WTC11 (cell line): ENCODE results near the gene UMAD1.

Experiments
- GRHL2 ChIP-seq: fragments of 250-450 bp; sonication (Bioruptor Pico); IDR thresholded peaks from 2 replicates; pipeline ENCODE4 v1.8.0; 2022; ENCODE audit warnings: mild to moderate bottlenecking, moderate library complexity; ENCODE audit not compliant: insufficient replicate concordance, severe bottlenecking
- JUN ChIP-seq: sonication (generic); formaldehyde crosslinking; IDR thresholded peaks from 2 replicates; pipeline ENCODE4 v1.8.0; 2023; ENCODE audit warnings: mild to moderate bottlenecking, missing genetic modification reagents
- KAT7 ChIP-seq: sonication (generic); formaldehyde crosslinking; IDR thresholded peaks from 2 replicates; pipeline ENCODE4 v1.8.1; 2023; ENCODE audit warnings: missing genetic modification reagents, mild to moderate bottlenecking, borderline replicate concordance
- NFATC4 ChIP-seq: fragments of 250-450 bp; sonication (Bioruptor Pico); IDR thresholded peaks from 2 replicates; pipeline ENCODE4 v1.9.0; 2021; ENCODE audit warnings: mild to moderate bottlenecking
- TEAD4 ChIP-seq: sonication (generic); formaldehyde crosslinking; IDR thresholded peaks from 2 replicates; pipeline ENCODE4 v1.8.0; 2022; ENCODE audit warnings: mild to moderate bottlenecking, missing genetic modification reagents
- TF ChIP-seq, protein P1 (sequence below): fragments of 200-600 bp; IDR thresholded peaks from 2 replicates; pipeline ENCODE4 v1.8.0; 2022; ENCODE audit warnings: antibody characterized with exemption
- TF ChIP-seq, protein P2 (sequence below): fragments of 250-450 bp; sonication (Bioruptor Pico); IDR thresholded peaks from 2 replicates; pipeline ENCODE4 v1.9.0; 2021; ENCODE audit warnings: mild to moderate bottlenecking, borderline replicate concordance
- TF ChIP-seq, protein P3 (sequence below): sonication (generic); formaldehyde crosslinking; IDR thresholded peaks from 2 replicates; pipeline ENCODE4 v1.8.1; 2023; ENCODE audit warnings: mild to moderate bottlenecking, missing genetic modification reagents
- TF ChIP-seq, protein P4 (sequence below): sonication (generic); formaldehyde crosslinking; IDR thresholded peaks from 2 replicates; pipeline ENCODE4 v1.8.0; 2022; ENCODE audit warnings: mild to moderate bottlenecking, missing genetic modification reagents

DNA sequence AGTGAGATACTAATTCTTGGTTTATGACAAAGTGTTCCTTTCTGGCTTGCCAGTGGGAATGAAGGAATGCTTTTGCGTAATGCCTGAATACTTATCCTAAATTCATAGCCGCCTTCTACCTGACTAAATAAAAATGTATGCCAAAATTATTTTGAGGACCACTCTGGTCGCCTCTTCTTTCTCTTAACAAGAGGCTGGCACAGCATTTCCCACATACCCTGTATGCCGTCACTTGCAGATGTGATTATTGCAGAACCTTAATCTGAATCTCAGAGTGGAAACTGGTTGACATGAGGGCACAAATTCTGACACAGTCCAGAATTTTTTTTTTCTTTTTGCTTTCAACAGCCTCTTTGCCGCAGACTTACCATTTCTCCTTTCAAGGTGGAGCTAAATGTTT lies 203.4 kb downstream of the UMAD1 start:
- TF ChIP-seq KAT7 (CRISPR knock-in tag) (no peak), JUN (CRISPR knock-in tag) (no peak), TEAD4 (CRISPR knock-in tag) (no peak), GRHL2 (CRISPR knock-in tag) (no peak), NFATC4 (no peak)
- TF ChIP-seq, protein P1, sequence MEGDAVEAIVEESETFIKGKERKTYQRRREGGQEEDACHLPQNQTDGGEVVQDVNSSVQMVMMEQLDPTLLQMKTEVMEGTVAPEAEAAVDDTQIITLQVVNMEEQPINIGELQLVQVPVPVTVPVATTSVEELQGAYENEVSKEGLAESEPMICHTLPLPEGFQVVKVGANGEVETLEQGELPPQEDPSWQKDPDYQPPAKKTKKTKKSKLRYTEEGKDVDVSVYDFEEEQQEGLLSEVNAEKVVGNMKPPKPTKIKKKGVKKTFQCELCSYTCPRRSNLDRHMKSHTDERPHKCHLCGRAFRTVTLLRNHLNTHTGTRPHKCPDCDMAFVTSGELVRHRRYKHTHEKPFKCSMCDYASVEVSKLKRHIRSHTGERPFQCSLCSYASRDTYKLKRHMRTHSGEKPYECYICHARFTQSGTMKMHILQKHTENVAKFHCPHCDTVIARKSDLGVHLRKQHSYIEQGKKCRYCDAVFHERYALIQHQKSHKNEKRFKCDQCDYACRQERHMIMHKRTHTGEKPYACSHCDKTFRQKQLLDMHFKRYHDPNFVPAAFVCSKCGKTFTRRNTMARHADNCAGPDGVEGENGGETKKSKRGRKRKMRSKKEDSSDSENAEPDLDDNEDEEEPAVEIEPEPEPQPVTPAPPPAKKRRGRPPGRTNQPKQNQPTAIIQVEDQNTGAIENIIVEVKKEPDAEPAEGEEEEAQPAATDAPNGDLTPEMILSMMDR: no peak
- TF ChIP-seq, protein P2, sequence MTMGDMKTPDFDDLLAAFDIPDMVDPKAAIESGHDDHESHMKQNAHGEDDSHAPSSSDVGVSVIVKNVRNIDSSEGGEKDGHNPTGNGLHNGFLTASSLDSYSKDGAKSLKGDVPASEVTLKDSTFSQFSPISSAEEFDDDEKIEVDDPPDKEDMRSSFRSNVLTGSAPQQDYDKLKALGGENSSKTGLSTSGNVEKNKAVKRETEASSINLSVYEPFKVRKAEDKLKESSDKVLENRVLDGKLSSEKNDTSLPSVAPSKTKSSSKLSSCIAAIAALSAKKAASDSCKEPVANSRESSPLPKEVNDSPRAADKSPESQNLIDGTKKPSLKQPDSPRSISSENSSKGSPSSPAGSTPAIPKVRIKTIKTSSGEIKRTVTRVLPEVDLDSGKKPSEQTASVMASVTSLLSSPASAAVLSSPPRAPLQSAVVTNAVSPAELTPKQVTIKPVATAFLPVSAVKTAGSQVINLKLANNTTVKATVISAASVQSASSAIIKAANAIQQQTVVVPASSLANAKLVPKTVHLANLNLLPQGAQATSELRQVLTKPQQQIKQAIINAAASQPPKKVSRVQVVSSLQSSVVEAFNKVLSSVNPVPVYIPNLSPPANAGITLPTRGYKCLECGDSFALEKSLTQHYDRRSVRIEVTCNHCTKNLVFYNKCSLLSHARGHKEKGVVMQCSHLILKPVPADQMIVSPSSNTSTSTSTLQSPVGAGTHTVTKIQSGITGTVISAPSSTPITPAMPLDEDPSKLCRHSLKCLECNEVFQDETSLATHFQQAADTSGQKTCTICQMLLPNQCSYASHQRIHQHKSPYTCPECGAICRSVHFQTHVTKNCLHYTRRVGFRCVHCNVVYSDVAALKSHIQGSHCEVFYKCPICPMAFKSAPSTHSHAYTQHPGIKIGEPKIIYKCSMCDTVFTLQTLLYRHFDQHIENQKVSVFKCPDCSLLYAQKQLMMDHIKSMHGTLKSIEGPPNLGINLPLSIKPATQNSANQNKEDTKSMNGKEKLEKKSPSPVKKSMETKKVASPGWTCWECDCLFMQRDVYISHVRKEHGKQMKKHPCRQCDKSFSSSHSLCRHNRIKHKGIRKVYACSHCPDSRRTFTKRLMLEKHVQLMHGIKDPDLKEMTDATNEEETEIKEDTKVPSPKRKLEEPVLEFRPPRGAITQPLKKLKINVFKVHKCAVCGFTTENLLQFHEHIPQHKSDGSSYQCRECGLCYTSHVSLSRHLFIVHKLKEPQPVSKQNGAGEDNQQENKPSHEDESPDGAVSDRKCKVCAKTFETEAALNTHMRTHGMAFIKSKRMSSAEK (CRISPR knock-in tag): no peak
- TF ChIP-seq, protein P3, sequence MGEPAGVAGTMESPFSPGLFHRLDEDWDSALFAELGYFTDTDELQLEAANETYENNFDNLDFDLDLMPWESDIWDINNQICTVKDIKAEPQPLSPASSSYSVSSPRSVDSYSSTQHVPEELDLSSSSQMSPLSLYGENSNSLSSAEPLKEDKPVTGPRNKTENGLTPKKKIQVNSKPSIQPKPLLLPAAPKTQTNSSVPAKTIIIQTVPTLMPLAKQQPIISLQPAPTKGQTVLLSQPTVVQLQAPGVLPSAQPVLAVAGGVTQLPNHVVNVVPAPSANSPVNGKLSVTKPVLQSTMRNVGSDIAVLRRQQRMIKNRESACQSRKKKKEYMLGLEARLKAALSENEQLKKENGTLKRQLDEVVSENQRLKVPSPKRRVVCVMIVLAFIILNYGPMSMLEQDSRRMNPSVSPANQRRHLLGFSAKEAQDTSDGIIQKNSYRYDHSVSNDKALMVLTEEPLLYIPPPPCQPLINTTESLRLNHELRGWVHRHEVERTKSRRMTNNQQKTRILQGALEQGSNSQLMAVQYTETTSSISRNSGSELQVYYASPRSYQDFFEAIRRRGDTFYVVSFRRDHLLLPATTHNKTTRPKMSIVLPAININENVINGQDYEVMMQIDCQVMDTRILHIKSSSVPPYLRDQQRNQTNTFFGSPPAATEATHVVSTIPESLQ (CRISPR knock-in tag): no peak
- TF ChIP-seq, protein P4, sequence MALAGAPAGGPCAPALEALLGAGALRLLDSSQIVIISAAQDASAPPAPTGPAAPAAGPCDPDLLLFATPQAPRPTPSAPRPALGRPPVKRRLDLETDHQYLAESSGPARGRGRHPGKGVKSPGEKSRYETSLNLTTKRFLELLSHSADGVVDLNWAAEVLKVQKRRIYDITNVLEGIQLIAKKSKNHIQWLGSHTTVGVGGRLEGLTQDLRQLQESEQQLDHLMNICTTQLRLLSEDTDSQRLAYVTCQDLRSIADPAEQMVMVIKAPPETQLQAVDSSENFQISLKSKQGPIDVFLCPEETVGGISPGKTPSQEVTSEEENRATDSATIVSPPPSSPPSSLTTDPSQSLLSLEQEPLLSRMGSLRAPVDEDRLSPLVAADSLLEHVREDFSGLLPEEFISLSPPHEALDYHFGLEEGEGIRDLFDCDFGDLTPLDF (CRISPR knock-in tag): no peak
